GM18870 (cell line): ENCODE data around the gene PLXNA2.
A peak's percentile ranks its signal among the peaks of the same experiment; 100 is the strongest.

Experiments
- ATAC-seq: cut with Tn5 transposase; IDR thresholded peaks from one replicate; pipeline ENCODE4 v1.9.1; 2021; ENCODE audit warnings: moderate library complexity; ENCODE audit not compliant: unreplicated experiment

Gene PLXNA2

DNA sequence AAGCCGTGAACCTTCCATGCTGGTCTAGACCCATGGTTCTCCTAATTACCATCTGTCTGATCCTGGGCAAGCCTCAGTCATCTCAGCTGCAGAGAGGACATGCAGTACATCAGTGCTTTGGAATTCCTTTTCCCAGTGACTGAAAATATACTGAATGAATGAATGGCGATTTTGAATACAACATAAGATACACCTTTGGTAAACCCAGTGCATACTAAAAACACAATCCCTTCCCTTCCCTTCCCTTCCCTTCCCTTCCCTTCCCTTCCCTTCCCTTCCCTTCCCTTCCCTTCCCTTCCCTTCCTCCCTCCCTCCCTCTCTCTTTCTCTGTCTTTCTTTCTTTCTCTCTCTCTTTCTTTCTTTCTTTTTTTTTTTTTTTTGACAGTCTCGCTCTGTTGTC lies 21.3 kb upstream of the PLXNA2 start:
- no peak for ATAC-seq

DNA sequence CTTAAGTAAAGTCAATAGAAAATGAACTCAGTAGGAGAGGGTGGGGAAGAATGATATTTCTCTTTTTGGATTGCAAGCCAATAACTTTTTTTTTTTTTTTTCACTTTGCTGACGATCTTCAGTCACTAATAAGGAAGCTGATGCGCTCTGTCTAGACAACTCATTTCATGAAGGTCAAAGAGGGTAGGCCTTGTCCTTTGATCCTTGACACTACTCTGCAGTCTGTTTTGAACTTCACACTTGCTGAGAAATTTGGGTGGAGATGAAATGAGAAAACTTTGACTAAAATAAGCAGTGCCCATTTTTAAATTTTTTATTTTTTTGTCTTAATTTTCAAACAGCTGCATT lies 20.9 kb upstream of the PLXNA2 start:
- no peak for ATAC-seq

DNA sequence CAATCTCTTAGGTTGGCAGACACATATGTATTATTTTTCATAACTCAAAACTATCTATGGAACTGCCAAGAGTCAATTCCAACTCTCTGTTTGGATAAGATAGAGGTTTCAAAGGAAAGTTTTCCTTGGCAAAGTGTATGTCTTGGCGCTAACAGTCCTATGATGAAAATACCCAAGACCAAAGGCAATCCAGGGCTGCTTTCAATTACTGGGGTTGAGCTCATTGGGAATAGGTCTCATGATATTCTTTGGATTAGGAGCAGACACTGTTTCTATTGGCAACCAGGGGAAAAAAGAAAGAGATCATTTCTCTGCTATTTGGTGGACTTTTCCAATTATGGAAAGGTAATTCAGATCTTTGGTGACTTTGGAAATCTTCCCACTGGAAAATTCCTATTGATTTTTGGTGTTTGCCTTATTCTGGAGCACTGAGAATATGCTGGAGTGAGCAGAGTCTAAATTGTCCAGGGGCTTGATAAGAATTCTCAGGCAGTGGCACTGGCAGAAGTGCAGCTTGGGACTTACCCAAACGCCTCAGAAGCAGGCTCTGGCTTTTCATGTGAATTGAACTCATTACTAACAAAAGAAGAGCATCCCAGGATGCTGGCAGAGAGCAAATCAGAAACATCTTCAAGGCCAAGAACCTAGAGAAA lies 20.4 kb upstream of the PLXNA2 start:
- ATAC-seq, result no peak

DNA sequence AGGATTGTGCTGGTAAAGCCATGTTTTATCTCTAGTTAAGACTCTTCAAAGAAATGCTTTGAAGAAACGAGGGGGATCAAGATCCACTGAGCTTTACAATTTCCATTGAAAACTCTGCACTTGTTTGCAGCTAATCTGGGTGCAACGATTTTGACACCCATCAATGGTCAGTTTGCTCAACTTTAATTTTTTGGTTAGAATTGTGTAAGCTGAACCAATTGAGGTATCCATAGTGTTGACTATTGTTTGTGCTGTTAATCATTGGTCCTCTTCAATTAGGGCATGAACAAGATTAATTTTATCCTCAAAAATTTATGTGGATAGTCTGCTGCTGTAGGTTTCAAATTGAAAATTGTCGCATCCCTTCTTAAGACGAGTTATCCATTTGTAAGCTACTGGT lies 17.7 kb upstream of the PLXNA2 start:
- no peak for ATAC-seq

DNA sequence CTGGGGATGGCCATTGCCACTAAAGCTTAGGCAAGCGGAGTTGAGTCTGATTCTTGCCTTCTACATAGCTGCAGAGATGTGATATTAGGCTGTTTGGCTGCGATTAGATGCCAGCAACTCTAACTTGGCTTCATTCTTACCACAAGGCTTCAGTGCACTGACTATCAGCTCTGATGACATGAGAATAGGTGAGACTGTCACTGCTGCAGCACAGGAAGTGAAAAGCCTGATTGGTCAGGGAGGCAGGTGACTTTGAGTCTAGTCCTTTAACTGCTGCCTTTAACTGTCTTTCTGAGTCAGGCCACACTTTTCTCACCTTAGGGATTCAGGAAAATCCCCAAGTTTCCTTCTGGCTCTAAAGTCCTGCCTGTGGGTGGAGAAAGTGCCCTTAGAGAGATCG lies 14.1 kb upstream of the PLXNA2 start:
- ATAC-seq, result no peak

DNA sequence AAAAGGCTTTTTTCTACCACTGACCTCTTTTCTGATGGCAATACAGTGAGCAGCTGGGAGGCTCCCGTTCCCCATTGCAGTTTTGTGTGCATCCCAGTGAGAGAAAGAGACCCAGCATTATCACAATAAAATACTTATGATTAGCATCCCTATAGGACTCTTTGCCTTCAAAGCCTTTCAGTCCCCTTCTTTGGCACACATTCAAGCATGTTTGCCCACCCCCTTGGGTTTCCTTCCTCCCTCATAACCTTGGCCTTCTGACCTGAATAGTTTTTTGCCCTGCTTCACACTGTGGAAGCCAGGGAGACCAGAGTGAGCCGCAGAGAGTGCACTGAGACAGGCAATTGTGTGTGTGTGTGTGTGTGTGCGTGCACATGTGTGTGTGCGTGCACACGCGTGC lies 13.2 kb upstream of the PLXNA2 start:
- ATAC-seq, result no peak

DNA sequence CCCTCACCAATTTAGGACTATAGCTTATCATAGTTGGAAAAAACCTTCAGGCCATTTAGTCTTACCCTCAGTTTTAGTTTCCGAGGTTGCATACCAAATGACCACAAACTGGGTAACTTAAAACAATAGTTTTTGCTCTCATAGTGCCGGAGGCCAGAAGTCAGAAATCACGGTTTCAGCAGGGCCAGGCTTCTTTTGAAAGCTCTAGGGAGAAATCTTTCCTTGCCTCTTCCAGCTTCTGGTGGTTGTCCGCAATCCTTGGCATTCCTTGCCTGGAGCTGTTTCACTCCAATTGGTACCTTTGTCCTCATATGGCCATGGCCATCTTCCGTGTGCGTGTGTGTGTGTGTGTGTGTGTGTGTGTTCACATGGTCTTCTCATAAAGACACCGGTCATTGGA lies 12.4 kb upstream of the PLXNA2 start:
- no peak for ATAC-seq

DNA sequence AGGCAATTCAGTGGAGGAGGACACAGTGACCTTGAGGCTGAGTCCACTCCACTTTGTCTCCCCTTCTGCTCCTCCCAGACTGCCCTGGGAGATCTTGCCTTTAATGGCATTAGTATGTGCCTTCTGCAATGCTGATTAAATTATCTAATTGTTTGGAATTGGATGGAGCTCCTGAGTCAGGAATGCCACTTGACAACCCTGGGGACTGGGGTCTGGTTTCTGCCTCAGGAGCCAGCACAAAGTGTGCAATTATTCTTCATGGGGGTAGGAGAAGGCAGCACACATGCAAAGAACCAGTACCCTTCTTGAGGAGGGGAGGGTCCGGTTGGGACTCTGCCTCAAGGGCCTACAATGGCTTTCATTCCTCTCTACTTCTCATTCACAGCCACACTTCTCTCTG lies 11.9 kb upstream of the PLXNA2 start:
- no peak for ATAC-seq

DNA sequence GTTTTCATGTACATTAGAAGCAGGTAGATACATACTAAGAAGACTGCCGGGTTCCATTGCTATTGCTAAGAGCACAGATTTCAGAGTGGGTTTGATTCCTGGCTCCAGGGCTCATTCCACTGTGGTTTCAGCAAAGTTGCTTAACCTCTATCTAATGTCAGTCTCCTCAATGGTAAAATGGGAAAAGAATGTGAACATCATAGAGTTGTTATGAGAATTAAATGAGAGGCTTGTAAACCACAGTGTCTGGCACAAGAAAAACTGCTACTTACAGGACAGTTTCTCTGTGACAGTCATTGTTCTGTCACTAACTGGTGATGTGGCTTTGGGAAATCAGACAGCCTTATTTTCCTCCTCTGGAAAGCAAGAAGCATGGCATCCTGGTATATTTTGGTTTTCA lies 10.7 kb upstream of the PLXNA2 start:
- ATAC-seq, result no peak

DNA sequence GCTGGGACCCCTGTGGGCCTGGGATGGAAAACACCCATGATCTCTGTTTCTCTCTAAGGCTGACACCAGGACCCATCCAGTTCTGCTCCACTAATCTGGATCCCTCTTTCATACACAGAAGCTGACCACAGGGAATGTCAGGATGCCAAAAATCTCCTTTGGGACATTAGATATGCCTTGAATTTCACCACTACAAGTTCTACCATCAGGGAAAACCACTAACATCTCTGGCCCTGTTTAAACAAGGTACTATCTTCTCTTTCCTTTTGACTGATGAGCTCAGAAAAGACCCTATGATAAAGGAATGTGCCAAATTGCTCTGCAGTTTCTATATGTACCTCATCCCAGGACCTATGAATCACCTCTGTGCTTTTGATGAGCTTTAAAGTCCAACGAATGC lies 10.2 kb upstream of the PLXNA2 start:
- no peak for ATAC-seq

DNA sequence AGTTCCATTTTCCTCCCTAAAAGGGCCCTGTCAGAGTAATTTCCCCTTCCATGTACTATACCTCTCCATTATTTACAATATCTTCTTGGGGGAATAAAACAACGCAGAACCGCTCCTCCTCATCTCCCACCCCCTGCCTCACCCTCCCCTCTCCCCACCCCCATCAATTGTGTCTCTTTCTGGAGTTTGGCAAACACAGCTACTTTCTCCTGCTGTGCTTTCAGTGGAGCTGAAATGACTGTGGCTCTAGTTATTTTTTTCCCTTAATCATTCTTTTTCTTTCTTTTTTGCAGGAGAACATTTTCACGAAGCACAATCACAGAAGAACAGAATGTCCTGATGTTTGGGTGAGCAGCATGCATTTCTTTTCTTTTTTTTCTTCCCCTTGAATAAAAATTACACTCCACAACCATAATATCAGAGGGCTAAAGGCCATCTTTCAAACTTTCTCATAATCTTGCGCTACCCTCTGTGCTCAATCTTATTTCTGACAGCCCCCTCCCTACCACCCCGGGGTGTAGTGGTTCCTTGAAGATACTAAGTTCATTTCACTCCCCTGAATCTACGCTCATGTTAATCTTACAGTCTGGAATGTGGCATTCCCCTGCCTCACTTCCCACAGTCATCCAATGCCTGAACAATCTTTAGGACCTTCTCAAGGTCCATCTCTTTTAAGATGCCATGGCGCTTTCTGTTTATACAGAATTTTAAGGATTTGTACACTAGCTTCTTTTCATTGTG lies 8.8 kb upstream of the PLXNA2 start:
- no peak for ATAC-seq

DNA sequence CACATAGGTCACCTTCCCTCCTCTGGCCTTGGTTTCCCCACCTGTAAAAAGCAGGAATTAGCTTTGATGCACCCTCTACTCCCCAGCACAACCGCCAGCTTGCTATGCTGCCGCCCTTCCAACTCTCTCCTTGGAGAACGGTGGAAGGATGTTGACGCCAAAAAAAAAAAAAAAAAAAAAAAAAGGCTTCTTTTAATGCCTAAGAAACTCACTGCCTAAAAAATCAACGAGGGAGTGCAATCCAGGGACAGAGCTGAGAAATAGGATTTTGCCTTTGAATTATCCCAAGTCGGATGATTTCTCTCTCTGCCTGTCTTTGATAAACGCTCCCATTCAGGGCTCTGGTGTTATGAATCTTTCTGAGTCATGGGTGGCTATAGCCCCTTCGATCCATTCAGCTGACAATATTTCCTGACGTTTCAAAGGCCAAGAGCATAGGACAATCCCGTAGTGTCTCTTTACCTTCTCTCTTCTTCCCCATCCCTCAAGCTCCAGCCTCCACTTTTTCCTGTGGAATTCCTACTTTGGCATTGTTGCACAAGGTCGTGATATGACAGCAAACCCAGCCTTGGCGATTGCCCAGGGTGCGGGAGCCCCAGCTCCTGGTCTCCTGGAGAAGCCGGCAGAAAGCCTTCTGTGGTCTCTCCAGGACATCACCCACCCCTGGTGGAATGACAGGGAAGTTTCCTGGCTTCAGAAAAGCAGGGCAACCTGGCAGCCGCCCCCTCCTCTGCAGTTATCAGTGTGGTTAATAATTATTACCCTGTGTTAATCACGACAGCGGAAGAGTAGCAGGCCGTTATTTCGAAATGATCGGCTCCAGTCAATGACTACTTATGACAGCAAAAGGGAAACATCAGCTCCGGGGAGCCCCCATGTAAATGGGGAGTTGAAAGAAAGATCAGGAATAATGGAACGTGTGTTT lies 8.0 kb upstream of the PLXNA2 start:
- no peak for ATAC-seq

DNA sequence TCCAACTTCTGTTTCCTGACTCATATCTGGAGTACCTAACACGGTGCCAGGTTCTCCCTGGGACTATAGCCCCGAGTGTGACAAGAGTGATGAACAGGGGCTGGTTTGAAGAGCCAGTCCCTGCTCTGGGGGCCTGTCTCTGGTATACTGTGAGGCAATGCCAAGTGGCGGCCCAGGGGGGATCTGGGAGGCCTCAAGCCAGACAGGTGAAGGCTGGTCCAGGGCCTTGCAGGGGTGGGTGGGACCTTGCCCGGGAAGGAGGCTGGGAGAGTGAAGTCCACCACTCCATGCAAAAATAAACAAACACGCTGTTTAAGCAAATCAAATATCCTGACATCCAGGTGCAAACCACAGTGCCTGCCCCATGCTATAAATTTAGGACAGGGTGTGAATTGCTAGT lies 6.8 kb upstream of the PLXNA2 start:
- no peak for ATAC-seq

DNA sequence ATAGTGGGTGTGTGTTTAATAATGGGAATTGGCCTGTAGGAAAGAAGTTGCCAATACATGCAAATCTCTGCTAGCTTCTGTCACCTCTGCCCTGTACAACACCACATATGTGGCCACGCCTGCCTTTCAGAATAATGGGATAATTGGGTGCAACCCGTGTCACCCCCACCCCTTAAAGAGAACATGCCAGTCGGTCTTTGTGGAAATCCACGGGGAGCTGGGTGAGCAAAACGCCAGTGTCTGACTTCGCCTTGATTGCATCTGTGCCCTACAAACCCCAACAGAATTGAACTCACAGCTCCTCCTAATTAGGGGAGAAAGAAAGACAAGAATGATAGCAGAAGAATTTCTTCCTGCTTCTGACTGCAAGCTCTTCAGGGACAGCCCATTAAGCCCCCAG lies 6.4 kb upstream of the PLXNA2 start:
- no peak for ATAC-seq

DNA sequence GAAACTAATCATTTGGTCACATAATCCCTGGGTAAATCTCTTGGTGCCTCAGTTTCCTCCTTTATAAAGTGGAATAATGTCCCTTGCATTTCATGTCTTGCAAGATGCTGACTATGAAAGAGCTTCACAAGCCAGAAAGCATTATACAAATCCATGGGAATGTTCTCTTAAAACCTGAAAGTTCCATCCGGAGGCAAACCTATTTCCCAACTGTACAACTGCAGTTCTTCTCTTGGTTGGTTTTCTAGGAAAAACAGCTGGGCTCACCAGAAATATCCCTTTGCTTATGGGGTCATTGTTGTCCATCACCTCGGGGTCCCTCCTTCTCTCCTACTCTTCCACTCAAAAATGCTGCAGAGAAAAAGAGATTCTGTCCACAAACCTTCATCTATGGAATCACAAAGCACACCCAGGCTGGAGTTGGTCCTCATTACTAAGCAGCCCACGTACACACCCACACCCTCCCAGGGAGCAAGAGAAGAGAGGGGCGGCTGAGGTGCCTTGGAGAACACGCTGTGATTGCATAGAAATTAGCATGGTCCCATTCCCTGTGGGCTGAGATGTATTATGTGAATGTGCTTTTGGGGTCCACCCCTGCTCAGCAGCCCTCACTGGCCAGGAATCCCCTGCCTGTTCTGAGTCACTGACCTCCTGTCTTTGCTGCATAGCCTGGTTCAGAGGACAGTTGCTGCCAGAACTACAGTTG lies 5.0 kb upstream of the PLXNA2 start:
- ATAC-seq, result no peak

DNA sequence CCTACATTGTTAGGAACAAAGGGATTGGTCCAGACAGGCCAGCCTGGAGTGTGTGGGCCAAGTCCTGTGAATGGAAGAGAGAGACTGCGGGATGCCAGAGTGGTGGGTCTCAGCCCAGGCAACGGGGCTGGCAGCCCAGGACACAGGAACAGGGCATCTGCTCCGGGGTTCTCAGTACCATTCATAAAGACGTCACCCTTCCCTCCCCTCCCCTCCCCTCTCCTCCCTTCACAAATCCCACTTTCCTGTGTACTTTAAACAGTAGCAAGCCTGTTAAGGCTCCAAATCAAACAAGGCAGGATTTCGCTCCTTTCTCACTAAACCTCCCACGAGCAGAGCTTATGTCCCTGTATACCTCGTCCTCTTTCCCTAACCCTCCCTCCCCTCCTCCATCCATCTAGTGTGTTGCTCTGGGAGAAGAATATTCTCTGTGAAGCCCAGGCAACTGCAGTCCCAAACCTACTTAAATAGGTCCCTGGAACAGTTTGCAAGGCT lies 4.2 kb upstream of the PLXNA2 start:
- no peak for ATAC-seq

DNA sequence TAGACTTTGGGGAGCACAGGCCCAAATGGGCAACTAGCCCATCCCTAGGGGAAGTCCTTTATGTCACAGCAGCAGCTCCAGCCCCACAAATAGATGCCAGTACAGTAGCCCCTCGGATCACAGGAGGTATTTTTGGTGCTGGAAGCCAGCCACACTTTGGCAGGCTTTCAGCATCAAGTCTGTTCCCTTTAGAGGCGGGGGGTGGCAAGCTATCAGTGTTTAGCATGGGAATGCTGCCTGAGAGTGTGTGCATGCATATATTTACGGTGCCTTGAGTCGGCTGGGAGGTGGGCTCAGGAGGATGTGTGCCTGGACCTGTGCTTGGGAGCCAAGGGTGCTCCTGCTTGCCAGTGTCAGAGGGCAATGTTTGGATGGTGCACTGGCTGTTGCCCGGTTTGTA lies 3.5 kb upstream of the PLXNA2 start:
- ATAC-seq, result no peak

DNA sequence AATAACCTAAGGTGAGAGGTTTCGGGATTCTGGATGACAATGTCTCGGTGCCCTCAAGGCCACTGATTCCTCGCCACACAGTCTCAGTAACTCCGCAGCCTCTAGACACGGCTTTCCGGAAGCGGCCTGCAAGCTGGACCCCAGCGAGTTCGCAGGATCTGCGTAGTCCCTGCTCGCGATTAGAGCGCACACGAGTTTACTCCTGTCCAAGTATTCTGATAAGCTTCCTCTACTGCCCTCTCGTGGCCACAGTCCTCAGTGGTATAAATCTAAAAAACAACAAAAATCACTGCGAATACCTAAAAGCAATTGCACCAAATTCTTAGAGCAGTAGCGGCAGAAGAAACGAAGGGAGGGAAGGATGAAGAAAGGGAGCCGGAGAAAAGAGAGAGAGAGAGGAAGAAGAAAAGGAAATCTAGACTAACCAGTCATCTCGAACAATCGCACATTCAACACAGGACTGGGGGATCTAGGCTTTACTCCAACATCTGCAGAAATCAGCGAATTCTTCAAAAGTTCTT lies 1.1 kb upstream of the PLXNA2 start:
- peak; percentile 67 for ATAC-seq

DNA sequence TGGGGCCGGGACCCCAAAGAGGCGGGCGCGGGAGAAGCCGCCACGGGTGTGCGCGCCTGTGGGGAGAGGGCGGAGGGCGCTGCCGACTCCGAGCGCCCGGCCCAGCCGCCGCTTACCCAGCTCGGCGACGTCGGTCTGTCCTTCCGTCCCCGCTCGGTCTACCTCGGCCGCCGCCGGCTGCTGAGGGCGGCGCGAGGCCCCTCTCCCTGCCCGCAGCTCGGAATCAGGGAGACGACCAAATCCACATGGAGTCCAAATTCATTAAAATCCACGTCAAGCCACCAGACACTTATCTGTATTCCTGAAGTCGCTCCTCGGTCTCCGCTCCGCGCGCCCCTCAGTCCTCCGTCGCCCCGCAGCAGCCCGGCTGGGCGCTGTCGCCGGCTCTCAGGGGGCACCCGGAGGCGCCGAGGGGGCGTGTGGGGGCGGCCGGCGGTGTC lies 637 bp downstream of the PLXNA2 start:
- ATAC-seq, result no peak

DNA sequence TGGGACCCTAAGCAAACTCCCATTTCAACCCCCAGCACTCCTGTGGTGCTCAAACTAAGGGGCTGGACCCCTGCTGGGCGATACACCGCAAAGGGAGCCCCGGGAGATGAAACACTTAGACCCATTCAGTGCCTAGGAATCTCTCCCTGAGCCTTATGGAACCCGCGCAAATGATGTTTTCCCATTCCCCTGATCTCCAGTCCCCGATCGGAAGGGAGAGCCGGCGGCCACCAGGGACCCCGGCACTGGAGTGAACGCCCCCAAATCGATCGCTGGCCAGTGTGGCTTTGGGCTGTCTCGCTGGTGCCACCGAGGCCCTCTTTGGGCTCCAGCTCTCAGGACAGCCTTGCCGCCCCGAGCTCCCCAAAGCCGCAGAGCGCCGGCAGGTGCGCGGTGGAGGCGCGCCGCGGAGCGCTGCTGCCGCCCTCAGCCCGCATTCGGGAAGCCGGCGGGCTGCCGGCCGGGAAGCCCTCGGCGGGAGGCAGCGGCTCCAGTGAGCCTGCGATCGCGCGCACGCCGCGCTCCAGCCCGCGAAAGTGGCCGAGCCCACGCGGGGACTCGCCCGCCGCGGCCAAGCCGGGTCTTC lies 1.1 kb downstream of the PLXNA2 start:
- ATAC-seq, result no peak
